Thoracic aorta (tissue), 2 donors: ENCODE measurements around the gene PREB. TPM values are rescaled to one million over a fixed set of nuclear protein-coding genes. Genes with fewer than 3 reads are reported as not detected.

Experiments used
- ATAC-seq: fragments of 150-250 bp; one replicate; pipeline ENCODE4 v1.8.0; 2017; ENCODE audit warnings: low read depth; ENCODE audit not compliant: insufficient number of reproducible peaks, low FRiP score
- DNase-seq: peaks from one replicate; pipeline ENCODE4 v3.0.0-alpha.2; 2020; ENCODE audit warnings: low spot score
- H3K27ac ChIP-seq, 2 donors: fragments of 200-600 bp; sonication (generic); 1 replicate in 1 of 2; 2 replicates in 1 of 2; pipeline ENCODE4 v1.5.1; 2016; ENCODE audit warnings: mild to moderate bottlenecking in 2 of 2, moderate library complexity in 2 of 2
- H3K27me3 ChIP-seq: fragments of 200-600 bp; sonication (generic); replicated peaks from 2 replicates; pipeline ENCODE4 v1.6.0; 2016; ENCODE audit warnings: mild to moderate bottlenecking; ENCODE audit not compliant: insufficient read depth
- H3K36me3 ChIP-seq: fragments of 200-600 bp; sonication (generic); one replicate; pipeline ENCODE4 v1.5.1; 2016
- H3K4me1 ChIP-seq, 2 donors: fragments of 200-600 bp; sonication (generic); 1 replicate in 1 of 2; 2 replicates in 1 of 2; pipeline versions ENCODE4 v1.5.1 to v1.6.0; 2016; ENCODE audit warnings: low read depth in 2 of 2, mild to moderate bottlenecking in 1 of 2; ENCODE audit not compliant: control insufficient read depth in 1 of 2
- H3K4me3 ChIP-seq: fragments of 200-600 bp; sonication (generic); 2 replicates; pipeline ENCODE4 v1.5.1; 2016; ENCODE audit warnings: mild to moderate bottlenecking
- H3K9me3 ChIP-seq: fragments of 200-600 bp; sonication (generic); 2 replicates; pipeline ENCODE4 v1.5.1; 2016
- CTCF ChIP-seq: fragments of 200-600 bp; sonication (generic); IDR thresholded peaks from one replicate; pipeline ENCODE4 v1.5.1; 2019; ENCODE audit warnings: antibody characterized with exemption
- total RNA-seq, 2 donors: library from RNA; depleted of rRNA; stranded (reverse); fragments of >200 nt; gene quantifications; one replicate each; pipeline versions ENCODE4 v1.1.0 to v1.2.3, GENCODE V29; 2016

The PREB gene
- total RNA-seq: 10 to 100 TPM; 64.3 to 92.3 TPM

- Histone ChIP-seq H3K27me3 (no peaks in the 10 kb centered on the region), H3K4me1 (peaks cover 8 to 19% of the 10 kb centered on the region in 2 donors), H3K4me3 (peak within 1 kb of the TSS; percentile 89), H3K27ac (peak within 1 kb of the TSS; percentile 78 to 80), H3K9me3 (no peaks in the 10 kb centered on the region), H3K36me3 (peaks cover 19% of the 10 kb centered on the region)
- TF ChIP-seq CTCF: no peak
- peak; percentile 78 for DNase-seq
- peak; percentile 69 for ATAC-seq
Measured at GRCh38 chr2:27133905-27134780, at the start of gene PREB. TSS of gene PREB (minus strand) at chr2:27134636. CDS start at chr2:27134421, 215 bp downstream.

DNA sequence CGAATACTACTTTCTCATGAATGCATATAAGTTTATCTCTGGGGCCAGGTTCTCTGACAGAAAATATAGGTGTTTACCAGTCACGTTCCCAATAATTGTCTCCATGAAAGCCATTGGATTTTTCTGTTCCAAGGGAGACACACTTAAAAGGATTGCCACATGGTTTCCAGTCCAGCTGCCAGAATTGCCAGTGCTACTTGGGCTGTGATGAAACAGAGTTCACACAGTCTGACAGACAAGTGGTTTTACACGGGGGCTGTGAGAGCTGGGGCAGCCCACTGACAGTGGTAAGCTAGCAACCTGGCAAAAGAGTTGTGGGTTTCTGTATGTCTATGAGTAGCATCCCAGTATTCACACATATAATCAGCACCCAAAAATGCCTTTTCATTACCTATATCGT is 49.7 kb upstream of the PREB start:
- H3K36me3 ChIP-seq: no peaks in the 10 kb centered on the region
- peak overlapping the region in 1 of 2 donors; percentile 65 for H3K27ac ChIP-seq
- DNase-seq (no peak), ATAC-seq (no peak)
- no peaks in the 10 kb centered on the region for H3K9me3 ChIP-seq
- no peak for TF ChIP-seq CTCF
- H3K4me3 ChIP-seq: no peak overlapping the region
- peaks cover 13 to 22% of the 10 kb centered on the region in 2 donors for H3K4me1 ChIP-seq
- H3K27me3 ChIP-seq: no peaks in the 10 kb centered on the region

DNA sequence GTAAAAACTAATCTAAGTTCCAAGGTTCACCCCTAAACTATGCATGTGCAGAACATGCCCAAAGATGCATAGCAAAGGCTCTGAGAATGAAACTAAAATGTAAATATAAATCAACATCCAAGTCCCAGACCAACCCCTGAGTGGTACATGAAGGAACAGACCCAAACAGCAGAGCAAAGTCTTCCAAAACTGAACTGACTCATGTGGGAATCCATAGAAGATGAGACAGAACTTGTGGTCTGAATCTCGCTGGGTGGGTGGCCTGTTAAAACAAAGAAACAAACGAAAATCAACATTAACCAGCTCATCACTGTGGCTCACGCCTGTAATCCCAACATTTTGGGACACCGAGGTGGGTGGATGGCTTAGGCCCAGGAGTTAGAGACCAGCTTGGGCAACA is 47.9 kb upstream of the PREB start:
- Histone ChIP-seq H3K27me3 (no peaks in the 10 kb centered on the region), H3K36me3 (no peaks in the 10 kb centered on the region), H3K4me1 (peaks cover 13 to 22% of the 10 kb centered on the region in 2 donors), H3K27ac (no peak overlapping the region), H3K4me3 (no peak overlapping the region), H3K9me3 (no peaks in the 10 kb centered on the region)
- ATAC-seq (no peak), DNase-seq (no peak)
- no peak for TF ChIP-seq CTCF

GRCh38 chr2:27179344-27180000 is 45.0 kb upstream of the PREB start:
- Histone ChIP-seq H3K36me3 (no peaks in the 10 kb centered on the region), H3K4me1 (peaks cover 2 to 3% of the 10 kb centered on the region in 2 donors), H3K4me3 (no peak overlapping the region), H3K27me3 (no peaks in the 10 kb centered on the region), H3K27ac (no peak overlapping the region), H3K9me3 (no peaks in the 10 kb centered on the region)
- no peak for DNase-seq
- TF ChIP-seq CTCF: no peak
- no peak for ATAC-seq

- Histone ChIP-seq H3K27me3 (no peaks in the 10 kb centered on the region), H3K9me3 (no peaks in the 10 kb centered on the region), H3K36me3 (no peaks in the 10 kb centered on the region), H3K27ac (no peak overlapping the region), H3K4me3 (no peak overlapping the region), H3K4me1 (no peaks in the 10 kb centered on the region)
- TF ChIP-seq CTCF: no peak
- DNase-seq (no peak), ATAC-seq (no peak)
Measured at GRCh38 chr2:27178469-27178868, 44.0 kb upstream of the PREB start.
